H1 (cell line): ENCODE results near the gene ARHGAP26. TPM values are rescaled to one million over a fixed set of nuclear protein-coding genes. Genes with fewer than 3 reads are reported as not detected.

Experiments used
- CTCF ChIA-PET: fragments of 300-600 bp; sonication (Branson Sonifier 250); formaldehyde crosslinking; loops from one replicate; lab custom pipeline; 2021; ENCODE audit not compliant: partially characterized antibody; lab: Charles Lee
- POLR2A ChIA-PET: fragments of 300-600 bp; sonication (Branson Sonifier 250); formaldehyde crosslinking; loops from one replicate; lab custom pipeline; 2021; ENCODE audit warnings: inconsistent platforms; ENCODE audit not compliant: partially characterized antibody; lab: Charles Lee
- DNase-seq, 2 experiments: peaks; one replicate each; pipeline versions ENCODE4 v3.0.0 to v3.0.0-alpha.2; 2010 to 2022; ENCODE audit warnings: low spot score in 2 of 2, low read depth in 1 of 2, mixed read lengths in 1 of 2
- FAIRE-seq: peaks from 2 replicates; lab custom pipeline; 2011; peaks lifted over from hg19 to GRCh38; lab: Jason Lieb, UNC
- H2AFZ ChIP-seq: 2 replicates; pipeline ENCODE4 v1.8.1; 2012; ENCODE audit warnings: low read length, inconsistent platforms
- H2AK5ac ChIP-seq: 2 replicates; pipeline ENCODE4 v1.6.1; 2013; ENCODE audit warnings: low read depth, low read length
- H2BK120ac ChIP-seq: replicated peaks from 2 replicates; pipeline ENCODE3; 2013; ENCODE audit warnings: low read depth, low read length, inconsistent platforms
- H2BK12ac ChIP-seq: 2 replicates; pipeline ENCODE4 v1.6.1; 2013; ENCODE audit warnings: low read depth, low read length
- H2BK15ac ChIP-seq: 2 replicates; pipeline ENCODE4 v1.6.1; 2013; ENCODE audit warnings: low read length
- H2BK20ac ChIP-seq: 2 replicates; pipeline ENCODE4 v1.6.1; 2013; ENCODE audit warnings: low read length
- H2BK5ac ChIP-seq: 2 replicates; pipeline ENCODE4 v1.6.1; 2013; ENCODE audit warnings: low read depth, low read length
- H3K14ac ChIP-seq: 2 replicates; pipeline ENCODE4 v1.6.1; 2013; ENCODE audit warnings: inconsistent platforms; ENCODE audit not compliant: insufficient read length
- H3K18ac ChIP-seq: 2 replicates; pipeline ENCODE4 v1.6.1; 2013; ENCODE audit warnings: low read length; ENCODE audit errors: extremely low read depth
- H3K23ac ChIP-seq: 2 replicates; pipeline ENCODE4 v1.6.1; 2013; ENCODE audit warnings: inconsistent platforms; ENCODE audit not compliant: insufficient read length
- H3K23me2 ChIP-seq: 2 replicates; pipeline ENCODE4 v1.6.1; 2013; ENCODE audit warnings: low read depth, low read length
- H3K27ac ChIP-seq: 2 replicates; pipeline ENCODE4 v1.6.1; 2011; ENCODE audit warnings: low read depth, low read length, inconsistent platforms
- H3K27me3 ChIP-seq, 4 experiments: replicated peaks in 1 of 4; 1 replicate in 1 of 4; 2 replicates in 3 of 4; pipeline versions ENCODE4 v1.6.1 to v1.8.1; 2011 to 2013; ENCODE audit warnings: low read length in 3 of 4, mild to moderate bottlenecking in 3 of 4, inconsistent platforms in 2 of 4, mixed read lengths in 2 of 4, moderate library complexity in 1 of 4; ENCODE audit not compliant: control insufficient read depth in 3 of 4, insufficient read depth in 3 of 4; ENCODE audit errors: extremely low read depth in 1 of 4
- H3K36me3 ChIP-seq, 4 experiments: 2 replicates each; pipeline versions ENCODE4 v1.6.1 to v1.8.1; 2011 to 2013; ENCODE audit warnings: mild to moderate bottlenecking in 4 of 4, low read length in 3 of 4, moderate library complexity in 2 of 4, control low read depth in 1 of 4, inconsistent platforms in 1 of 4; ENCODE audit not compliant: insufficient read depth in 4 of 4, control insufficient read depth in 2 of 4
- H3K4ac ChIP-seq: replicated peaks from 2 replicates; pipeline ENCODE3; 2013; ENCODE audit warnings: low read length, low read depth, mixed read lengths, inconsistent platforms; ENCODE audit not compliant: insufficient read length
- H3K4me1 ChIP-seq, 4 experiments: replicated peaks in 1 of 4; 1 replicate in 1 of 4; 2 replicates in 3 of 4; pipeline versions ENCODE4 v1.6.1 to v1.8.1; 2011 to 2013; ENCODE audit warnings: low read length in 3 of 4, inconsistent platforms in 2 of 4, mixed read lengths in 1 of 4; ENCODE audit not compliant: insufficient read depth in 4 of 4, control insufficient read depth in 3 of 4
- H3K4me2 ChIP-seq, 2 experiments: 2 replicates each; pipeline versions ENCODE4 v1.6.1 to v1.8.1; 2011 to 2013; ENCODE audit warnings: low read depth in 2 of 2, low read length in 2 of 2, control low read depth in 1 of 2, inconsistent platforms in 1 of 2, mild to moderate bottlenecking in 1 of 2; ENCODE audit not compliant: insufficient read depth in 1 of 2
- H3K4me3 ChIP-seq, 4 experiments: fragments of 200-600, 300-600 bp in 1 of 4; sonication (generic), shearing (Covaris generic), sonication (Bioruptor Twin) in 1 of 4; 2 replicates each; pipeline versions ENCODE4 v1.5.1 to v1.8.1; 2011 to 2016; ENCODE audit warnings: low read length in 4 of 4, low read depth in 3 of 4, control low read depth in 2 of 4, inconsistent platforms in 2 of 4, mild to moderate bottlenecking in 2 of 4, mixed read lengths in 1 of 4, moderate library complexity in 1 of 4; ENCODE audit not compliant: insufficient read depth in 2 of 4; ENCODE audit errors: extremely low read depth in 1 of 4
- H3K56ac ChIP-seq: replicated peaks from 2 replicates; pipeline ENCODE3; 2013; ENCODE audit warnings: low read depth, mild to moderate bottlenecking, mixed read lengths, low read length, inconsistent platforms; ENCODE audit not compliant: insufficient read length
- H3K79me1 ChIP-seq: 2 replicates; pipeline ENCODE4 v1.6.1; 2013; ENCODE audit warnings: low read depth, low read length, control low read depth
- H3K79me2 ChIP-seq, 2 experiments: 2 replicates each; pipeline versions ENCODE4 v1.6.1 to v1.8.1; 2012 to 2013; ENCODE audit warnings: low read length in 2 of 2, mild to moderate bottlenecking in 2 of 2, inconsistent platforms in 1 of 2; ENCODE audit not compliant: insufficient read depth in 2 of 2, control insufficient read depth in 1 of 2
- H3K9ac ChIP-seq, 4 experiments: replicated peaks in 1 of 4; 1 replicate in 1 of 4; 2 replicates in 3 of 4; pipeline versions ENCODE4 v1.6.1 to v1.8.1; 2011 to 2013; ENCODE audit warnings: low read depth in 3 of 4, low read length in 3 of 4, control low read depth in 2 of 4, mild to moderate bottlenecking in 2 of 4, moderate library complexity in 2 of 4, inconsistent platforms in 1 of 4; ENCODE audit errors: extremely low read depth in 1 of 4
- H3K9me3 ChIP-seq, 2 experiments: 2 replicates each; pipeline versions ENCODE4 v1.6.1 to v1.8.1; 2012 to 2013; ENCODE audit warnings: mild to moderate bottlenecking in 2 of 2, moderate library complexity in 2 of 2, control low read depth in 1 of 2, inconsistent platforms in 1 of 2, low read depth in 1 of 2, low read length in 1 of 2, mixed read lengths in 1 of 2; ENCODE audit not compliant: insufficient read depth in 2 of 2
- H4K20me1 ChIP-seq, 2 experiments: replicated peaks in 1 of 2; 2 replicates each; pipeline versions ENCODE3 to v1.8.1; 2011 to 2013; ENCODE audit warnings: inconsistent platforms in 2 of 2, low read length in 2 of 2, mild to moderate bottlenecking in 1 of 2; ENCODE audit not compliant: insufficient read depth in 2 of 2, control insufficient read depth in 1 of 2
- H4K5ac ChIP-seq: 2 replicates; pipeline ENCODE4 v1.6.1; 2013; ENCODE audit warnings: low read length, low read depth, mixed read lengths, inconsistent platforms; ENCODE audit not compliant: insufficient read length
- H4K8ac ChIP-seq: 2 replicates; pipeline ENCODE4 v1.8.0; 2013; ENCODE audit warnings: mild to moderate bottlenecking, moderate library complexity, low read length, inconsistent platforms; ENCODE audit not compliant: insufficient read depth; ENCODE audit errors: extremely low read depth
- H4K91ac ChIP-seq: replicated peaks from 2 replicates; pipeline ENCODE3; 2013; ENCODE audit warnings: low read length, mixed read lengths, inconsistent platforms; ENCODE audit not compliant: insufficient read length
- ASH2L ChIP-seq: fragments of 200-600, 300-600 bp; sonication (generic); IDR thresholded peaks from one replicate; pipeline ENCODE4 v1.7.1; 2017; ENCODE audit warnings: low read length
- CEBPB ChIP-seq: IDR thresholded peaks from 2 replicates; pipeline ENCODE4 v1.6.1; 2012; ENCODE audit warnings: low read depth, low read length
- CREB1 ChIP-seq: IDR thresholded peaks from 2 replicates; pipeline ENCODE4 v1.6.1; 2012; ENCODE audit warnings: inconsistent platforms
- FOSL1 ChIP-seq: IDR thresholded peaks from 2 replicates; pipeline ENCODE4 v1.6.1; 2011; ENCODE audit warnings: mild to moderate bottlenecking, low read depth, low read length, moderate library complexity; ENCODE audit not compliant: insufficient read depth
- GABPA ChIP-seq: IDR thresholded peaks from 2 replicates; pipeline ENCODE4 v1.6.1; 2011; ENCODE audit warnings: mild to moderate bottlenecking, low read length, moderate library complexity, borderline replicate concordance; ENCODE audit not compliant: insufficient read depth
- JUN ChIP-seq: IDR thresholded peaks from 2 replicates; pipeline ENCODE4 v1.6.1; 2011; ENCODE audit warnings: low read depth, mild to moderate bottlenecking, improper control_type of control experiment, low read length
- KDM1A ChIP-seq: fragments of 200-600, 300-600 bp; sonication (generic); IDR thresholded peaks from 2 replicates; pipeline ENCODE4 v1.7.1; 2016; ENCODE audit warnings: mild to moderate bottlenecking, low read length, borderline replicate concordance
- SP2 ChIP-seq: IDR thresholded peaks from 2 replicates; pipeline ENCODE4 v1.6.1; 2012; ENCODE audit warnings: mild to moderate bottlenecking, low read length, inconsistent platforms
- WGBS, 2 experiments: shearing (Covaris generic) in 1 of 2; methylation state at CpG; one replicate each; pipeline versions ENCODE4 v1.1.6 to v1.1.7; 2013 to 2015; ENCODE audit warnings: low lambda C conversion rate in 2 of 2, mixed read lengths in 2 of 2, inconsistent platforms in 1 of 2, low coverage in 1 of 2, missing lambda C conversion rate in 1 of 2; ENCODE audit not compliant: insufficient replicate concordance in 2 of 2, insufficient coverage in 1 of 2, insufficient read length in 1 of 2; ENCODE audit errors: extremely low coverage in 1 of 2, missing lambda C conversion rate in 1 of 2; 5-methylcytosine and 5-hydroxymethylcytosine counted together
- polyA plus RNA-seq, 7 experiments: library from polyadenylated mRNA; depleted of rRNA in 3 of 7; stranded (reverse) in 5 of 7; unstranded in 2 of 7; fragments of >200 nt in 5 of 7; fragments of 200-250 nt in 2 of 7; gene quantifications; 1 replicate in 5 of 7; 2 replicates in 1 of 7; 4 replicates in 1 of 7; pipeline versions ENCODE4 v1.2.1 to v1.2.3, GENCODE V29; 2011 to 2013; ENCODE audit warnings: missing spikeins in 2 of 7, mixed read lengths in 2 of 7
- total RNA-seq: library from RNA; stranded (reverse); fragmentation: NEBNext Ultra II Directional; extraction: Animal tissue kit (Norgen Biotek cat#: 25700); gene quantifications from 2 replicates; pipeline ENCODE4 v1.2.1, GENCODE V29; 2021
- TF ChIP-seq, protein P1 (sequence below): IDR thresholded peaks from 2 replicates; pipeline ENCODE4 v1.6.1; 2012; ENCODE audit warnings: inconsistent platforms

Gene ARHGAP26
- total and polyA plus RNA-seq, 2 of the 8 experiments (the other 6 are each of a cell fraction or from before 2014, with no cell fraction given), result 7.1 to 24.8 TPM

DNA sequence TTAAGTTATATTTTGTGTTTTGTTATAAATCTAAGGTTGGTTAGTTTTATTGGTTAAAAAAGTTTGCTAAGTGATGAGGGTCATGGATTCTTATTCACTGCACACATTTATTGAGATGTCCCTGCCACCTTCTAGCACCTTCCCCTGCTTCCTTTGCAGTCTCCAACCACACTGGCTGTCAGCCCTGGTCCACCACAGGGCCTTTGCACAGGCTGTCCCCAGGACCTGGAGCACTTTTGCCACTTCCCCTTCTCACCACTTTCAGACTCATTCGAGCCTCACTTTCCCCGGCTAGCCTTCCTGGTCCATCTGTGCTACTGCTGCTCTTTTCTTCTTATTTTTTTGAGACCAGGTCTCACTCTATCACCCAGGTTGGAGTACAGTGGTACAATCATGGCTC is 45.3 kb downstream of the ARHGAP26 start:
- no peak for FAIRE-seq
- H3K9me3 ChIP-seq, result no peaks in the 10 kb centered on the region
- H3K23ac ChIP-seq, result no peak overlapping the region
- peaks cover 0 to 19% of the 10 kb centered on the region in 2 experiments; a peak in 1 of 4 replicates for H3K79me2 ChIP-seq
- H3K36me3 ChIP-seq, result no peaks in the 10 kb centered on the region
- H3K27ac ChIP-seq, result no peak overlapping the region
- peaks cover 0 to 12% (median 10%) of the 10 kb centered on the region in 4 experiments; a peak in 4 of 7 replicates for H3K4me1 ChIP-seq
- H2AFZ ChIP-seq, result no peak overlapping the region
- no peak overlapping the region for H2BK12ac ChIP-seq
- TF ChIP-seq CEBPB (no peak), JUN (no peak), KDM1A (peak; percentile 72; the same call in 1 of the 2 replicates), ASH2L (no peak), FOSL1 (no peak), CREB1 (no peak), SP2 (no peak), GABPA (no peak)
- TF ChIP-seq, protein P1, sequence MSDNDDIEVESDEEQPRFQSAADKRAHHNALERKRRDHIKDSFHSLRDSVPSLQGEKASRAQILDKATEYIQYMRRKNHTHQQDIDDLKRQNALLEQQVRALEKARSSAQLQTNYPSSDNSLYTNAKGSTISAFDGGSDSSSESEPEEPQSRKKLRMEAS, result no peak
- TF ChIP-seq, all 59 proteins: peak for 1
- Histone ChIP-seq H3K4me3 (no peak overlapping the region), H3K79me1 (peaks cover 6% of the 10 kb centered on the region), H2AK5ac (no peak overlapping the region), H4K91ac (no peak overlapping the region), H3K27me3 (no peaks in the 10 kb centered on the region), H3K23me2 (no peaks in the 10 kb centered on the region), H3K18ac (no peak overlapping the region), H2BK5ac (no peak overlapping the region), H3K9ac (no peak overlapping the region), H4K5ac (no peak overlapping the region), H2BK15ac (0 out of 2 replicates have a peak overlapping the region, but pooled peaks have one; percentile 11), H3K56ac (no peak overlapping the region), H2BK20ac (no peak overlapping the region), H4K8ac (no peak overlapping the region), H3K4ac (no peak overlapping the region), H4K20me1 (peaks cover 0 to 3% of the 10 kb centered on the region in 2 experiments), H3K4me2 (no peak overlapping the region), H2BK120ac (no peak overlapping the region), H3K14ac (no peak overlapping the region)
- ChIA-PET CTCF (interaction anchor here (0.8 kb wide), 1 partner anchor 160 kb away, joined by 3 read pairs; no protein-coding TSS in a partner anchor), POLR2A (no interaction called here)
- DNase-seq, result no peak
- WGBS, 2 experiments, result 88% methylated on average over 2 of the region's 2 CpGs; no CpG with 5 or more reads in 1 of the 2 experiments
